Measurements from ENCODE around the gene ACTN2. TPM values are rescaled to one million over a fixed set of nuclear protein-coding genes. Genes with fewer than 3 reads are reported as not detected.

The ACTN2 gene
- total RNA-seq, 2 experiments from 2014 or later: 0.36 TPM; not detected in 1

DNA sequence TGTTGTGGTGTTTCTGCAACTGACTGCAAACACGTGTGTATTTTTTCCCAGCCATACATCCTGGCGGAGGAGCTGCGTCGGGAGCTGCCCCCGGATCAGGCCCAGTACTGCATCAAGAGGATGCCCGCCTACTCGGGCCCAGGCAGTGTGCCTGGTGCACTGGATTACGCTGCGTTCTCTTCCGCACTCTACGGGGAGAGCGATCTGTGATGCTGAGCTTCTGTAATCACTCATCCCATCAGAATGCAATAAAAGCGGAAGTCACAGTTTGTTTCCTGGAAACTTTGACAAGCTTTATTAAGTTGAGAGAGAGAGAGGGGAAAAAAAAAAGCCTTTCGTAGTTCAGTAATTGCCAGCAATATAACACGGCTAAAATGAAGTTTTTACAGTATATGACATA, 76.1 kb downstream of the ACTN2 start:
- peak; percentile 12 for DNase-seq
- Mint-ChIP-seq H3K36me3 (ENCODE audit: low read depth) (no peaks in the 10 kb centered on the region), H3K4me3 (no peak overlapping the region), H3K27me3 (ENCODE audit: low read depth) (no peaks in the 10 kb centered on the region), H3K27ac (no peak overlapping the region), H3K4me1 (ENCODE audit: low read depth) (no peaks in the 10 kb centered on the region), H3K9me3 (no peaks in the 10 kb centered on the region)
- CTCF ChIA-PET: interaction anchor here (0.7 to 1.0 kb wide), 2 partner anchors 8 to 43 kb away, joined by 3 to 4 read pairs; no protein-coding TSS in a partner anchor
- intact Hi-C loops (cut with micrococcal nuclease): no loop called here

DNA sequence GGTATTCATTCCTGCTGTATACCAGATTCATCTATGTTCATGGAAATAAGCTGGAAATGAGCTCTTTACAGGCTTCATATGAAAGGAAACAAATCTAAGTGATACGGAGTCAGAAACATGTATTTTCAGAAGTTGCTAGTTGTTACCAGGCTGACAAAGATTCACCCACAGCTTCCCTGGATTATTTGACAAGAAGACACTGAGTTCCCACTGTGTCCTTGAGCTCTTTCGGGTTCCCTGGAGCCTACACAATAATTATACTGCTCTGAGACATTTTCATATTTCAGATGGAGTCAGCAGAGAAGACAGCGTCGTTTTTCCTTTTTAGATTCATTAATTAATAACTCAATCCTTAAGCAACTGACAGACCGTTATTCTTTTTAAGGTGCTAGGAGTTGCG, 79.5 kb downstream of the ACTN2 start:
- intact Hi-C loops (cut with micrococcal nuclease): no loop called here
- Mint-ChIP-seq H3K4me1 (ENCODE audit: low read depth) (no peaks in the 10 kb centered on the region), H3K36me3 (ENCODE audit: low read depth) (no peaks in the 10 kb centered on the region), H3K4me3 (no peak overlapping the region), H3K9me3 (no peaks in the 10 kb centered on the region), H3K27me3 (ENCODE audit: low read depth) (peaks cover 10% of the 10 kb centered on the region), H3K27ac (no peak overlapping the region)
- CTCF ChIA-PET: interaction anchor here (1.0 to 1.3 kb wide), 2 partner anchors 13 to 621 kb away, joined by 3 read pairs; no protein-coding TSS in a partner anchor
- no peak for DNase-seq

DNA sequence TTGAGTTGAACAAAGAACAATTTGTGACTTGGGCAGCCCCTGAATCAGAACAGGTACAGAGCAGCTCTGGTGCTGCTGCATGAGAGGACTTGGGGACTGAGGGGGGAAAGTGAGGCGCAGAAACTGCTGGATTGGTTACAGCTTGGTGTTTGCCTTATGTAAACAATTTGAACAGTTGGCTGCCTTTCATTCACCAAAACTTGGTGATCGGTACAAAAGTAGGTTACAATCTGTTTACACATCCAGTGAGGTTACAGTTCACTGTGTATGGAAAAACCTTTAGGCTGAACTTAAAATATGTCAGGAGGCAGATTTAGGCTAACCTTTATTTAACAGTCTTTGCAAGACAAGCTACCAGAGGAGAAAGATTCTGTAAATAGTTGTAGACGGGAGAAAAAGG, 80.2 kb downstream of the ACTN2 start:
- intact Hi-C loops (cut with micrococcal nuclease): no loop called here
- Mint-ChIP-seq H3K27me3 (ENCODE audit: low read depth) (peaks cover 10% of the 10 kb centered on the region), H3K36me3 (ENCODE audit: low read depth) (no peaks in the 10 kb centered on the region), H3K27ac (no peak overlapping the region), H3K9me3 (no peaks in the 10 kb centered on the region), H3K4me3 (no peak overlapping the region), H3K4me1 (ENCODE audit: low read depth) (no peaks in the 10 kb centered on the region)
- CTCF ChIA-PET: interaction anchor here (1.3 kb wide), 1 partner anchor 13 kb away, joined by 3 read pairs; no protein-coding TSS in a partner anchor
- DNase-seq: no peak

DNA sequence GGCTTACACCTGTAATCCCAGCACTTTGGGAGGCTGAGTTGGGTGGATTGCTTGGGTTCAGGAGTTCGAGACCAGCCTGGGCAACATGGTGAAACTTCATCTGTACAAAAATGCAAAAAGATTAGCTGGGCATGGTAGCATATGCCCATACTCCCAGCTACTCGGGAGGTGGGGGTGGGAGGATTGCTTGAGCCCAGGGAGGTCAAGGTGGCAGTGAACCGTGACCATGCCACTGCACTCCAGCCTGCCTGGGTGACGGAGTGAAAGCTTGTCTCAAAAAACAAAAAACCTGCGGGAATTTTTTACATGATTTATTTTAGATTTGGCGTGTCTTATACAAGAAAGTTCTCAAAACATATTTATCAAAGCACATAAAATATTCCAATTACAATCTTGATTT, 81.0 kb downstream of the ACTN2 start:
- Mint-ChIP-seq H3K27ac (no peak overlapping the region), H3K36me3 (ENCODE audit: low read depth) (no peaks in the 10 kb centered on the region), H3K9me3 (no peaks in the 10 kb centered on the region), H3K27me3 (ENCODE audit: low read depth) (peaks cover 10% of the 10 kb centered on the region), H3K4me1 (ENCODE audit: low read depth) (no peaks in the 10 kb centered on the region), H3K4me3 (no peak overlapping the region)
- intact Hi-C loops (cut with micrococcal nuclease): no loop called here
- CTCF ChIA-PET: interaction anchor here (0.6 to 1.7 kb wide), 2 partner anchors 8 to 129 kb away, joined by 3 to 6 read pairs; no protein-coding TSS in a partner anchor
- DNase-seq: no peak

DNA sequence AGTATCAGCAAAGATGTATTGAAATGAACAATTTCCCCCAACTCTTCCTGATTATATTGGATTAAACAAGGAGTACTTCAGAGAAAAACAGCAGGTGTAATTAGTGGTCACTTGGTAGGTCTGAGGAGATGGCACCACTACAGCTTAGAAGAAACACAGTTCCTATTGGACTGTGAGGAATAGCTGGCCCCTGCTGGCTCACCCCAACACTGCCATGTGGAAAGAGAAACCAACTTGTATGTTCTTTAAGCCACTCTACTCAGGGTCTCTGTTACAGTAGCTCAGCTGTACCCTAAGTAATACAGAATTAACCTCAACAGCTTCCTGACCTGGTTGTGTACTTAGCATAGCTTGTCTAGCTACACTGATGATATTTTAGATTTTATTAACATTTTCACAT, 82.3 kb downstream of the ACTN2 start:
- DNase-seq: no peak
- H3K27ac Mint-ChIP-seq: no peak overlapping the region
- no peaks in the 10 kb centered on the region for H3K36me3 Mint-ChIP-seq (ENCODE audit: low read depth)
- H3K4me1 Mint-ChIP-seq (ENCODE audit: low read depth): no peaks in the 10 kb centered on the region
- no peak overlapping the region for H3K4me3 Mint-ChIP-seq
- no peaks in the 10 kb centered on the region for H3K9me3 Mint-ChIP-seq
- H3K27me3 Mint-ChIP-seq (ENCODE audit: low read depth): peaks cover 10% of the 10 kb centered on the region
- intact Hi-C loops (cut with micrococcal nuclease): no loop called here
- CTCF ChIA-PET: interaction anchor here (0.6 to 1.7 kb wide), 5 partner anchors 9 to 160 kb away, joined by 3 to 6 read pairs (median 3); no protein-coding TSS in a partner anchor

DNA sequence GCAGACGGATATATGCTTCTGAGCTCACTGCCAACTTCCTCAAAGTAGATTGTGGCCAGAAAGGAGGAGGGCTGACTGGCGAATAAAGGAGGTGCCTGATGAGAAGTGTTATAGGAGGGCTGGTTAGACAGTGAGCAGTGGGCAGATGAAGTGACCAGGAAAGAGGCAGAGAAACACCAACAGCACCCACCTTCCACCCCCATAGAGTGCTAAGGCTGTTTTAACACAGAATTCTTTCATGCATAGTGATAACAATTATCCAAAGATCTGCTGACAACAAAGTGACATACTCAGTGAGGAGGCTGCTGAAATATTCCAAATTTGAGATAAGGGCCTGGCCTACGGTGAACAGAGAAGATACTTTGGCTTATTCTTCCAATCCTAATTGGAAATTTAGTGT, 87.6 kb downstream of the ACTN2 start:
- no peak overlapping the region for H3K27ac Mint-ChIP-seq
- H3K9me3 Mint-ChIP-seq: peaks cover 6% of the 10 kb centered on the region
- no peak overlapping the region for H3K4me3 Mint-ChIP-seq
- H3K36me3 Mint-ChIP-seq (ENCODE audit: low read depth): no peaks in the 10 kb centered on the region
- CTCF ChIA-PET: no interaction called here
- peaks cover 24% of the 10 kb centered on the region for H3K27me3 Mint-ChIP-seq (ENCODE audit: low read depth)
- no peaks in the 10 kb centered on the region for H3K4me1 Mint-ChIP-seq (ENCODE audit: low read depth)
- DNase-seq: no peak
- intact Hi-C loops (cut with micrococcal nuclease): no loop called here

DNA sequence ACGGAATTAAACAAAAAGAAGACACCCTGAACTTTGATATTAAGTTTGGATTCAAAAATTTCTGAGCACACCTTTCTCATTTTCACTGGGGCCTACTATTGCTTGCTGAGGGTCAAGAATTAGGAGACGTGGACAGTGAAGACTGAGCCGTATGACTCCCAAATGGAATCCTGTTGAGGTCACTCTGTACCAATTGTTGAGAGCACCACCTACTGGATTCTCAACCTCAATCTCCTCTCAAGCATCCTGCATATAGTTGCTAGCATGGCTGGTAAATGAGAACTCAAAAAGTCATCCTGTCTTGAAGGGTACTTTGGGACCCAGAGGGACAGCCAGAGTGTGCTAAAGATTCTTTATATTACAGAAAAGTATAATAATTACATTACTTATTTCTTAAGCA, 88.6 kb downstream of the ACTN2 start:
- Mint-ChIP-seq H3K27ac (no peak overlapping the region), H3K4me3 (no peak overlapping the region), H3K4me1 (ENCODE audit: low read depth) (no peaks in the 10 kb centered on the region), H3K27me3 (ENCODE audit: low read depth) (peaks cover 23% of the 10 kb centered on the region), H3K9me3 (peaks cover 11% of the 10 kb centered on the region), H3K36me3 (ENCODE audit: low read depth) (peaks cover 4% of the 10 kb centered on the region)
- intact Hi-C loops (cut with micrococcal nuclease): no loop called here
- CTCF ChIA-PET: no interaction called here
- no peak for DNase-seq

DNA sequence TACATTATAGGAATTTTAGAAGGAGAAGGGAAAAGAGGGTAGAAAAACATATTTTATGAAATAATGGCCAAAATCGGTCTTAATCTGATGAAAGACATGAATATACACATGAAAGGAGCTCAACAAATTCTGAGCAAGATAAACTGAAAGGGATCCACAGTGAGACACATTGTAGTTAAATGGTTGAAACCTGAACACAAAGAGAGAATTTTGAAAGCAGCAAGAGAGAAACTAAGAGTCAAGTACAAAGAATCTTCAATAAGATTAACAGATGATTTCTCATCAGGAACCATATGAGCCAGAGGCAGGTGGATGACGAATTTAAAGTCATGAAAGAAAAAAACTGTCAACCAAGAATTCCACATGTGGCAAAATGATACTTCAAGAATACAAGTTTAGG, 93.0 kb downstream of the ACTN2 start:
- intact Hi-C loops (cut with micrococcal nuclease): no loop called here
- DNase-seq: no peak
- Mint-ChIP-seq H3K36me3 (ENCODE audit: low read depth) (peaks cover 4% of the 10 kb centered on the region), H3K4me3 (no peak overlapping the region), H3K4me1 (ENCODE audit: low read depth) (no peaks in the 10 kb centered on the region), H3K27ac (no peak overlapping the region), H3K27me3 (ENCODE audit: low read depth) (peaks cover 23% of the 10 kb centered on the region), H3K9me3 (peaks cover 11% of the 10 kb centered on the region)
- CTCF ChIA-PET: no interaction called here

DNA sequence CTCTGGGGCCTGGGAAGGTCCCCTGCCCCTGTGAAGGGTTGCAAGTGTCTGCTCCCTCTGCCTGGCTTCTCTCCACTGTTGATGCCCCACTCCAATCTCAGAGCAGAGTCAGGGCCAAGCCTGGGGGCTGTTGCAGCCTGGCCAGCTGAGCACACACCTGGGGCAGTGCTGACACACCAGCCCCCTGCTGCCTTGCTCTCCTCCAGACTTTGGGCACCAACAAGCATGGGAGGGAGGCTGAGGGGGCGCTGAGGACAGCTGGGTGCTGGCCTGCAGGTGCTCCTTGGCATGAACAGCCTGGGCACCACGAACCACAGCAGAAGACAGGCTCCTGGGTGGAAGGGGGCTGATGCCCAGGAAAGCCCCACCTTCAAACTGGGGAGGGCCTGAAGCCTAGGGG, 99.2 kb downstream of the ACTN2 start:
- H3K27me3 Mint-ChIP-seq (ENCODE audit: low read depth): peaks cover 4% of the 10 kb centered on the region
- CTCF ChIA-PET: interaction anchor here (1.6 kb wide), 1 partner anchor 26 kb away, joined by 5 read pairs; no protein-coding TSS in a partner anchor
- no peak overlapping the region for H3K27ac Mint-ChIP-seq
- H3K4me1 Mint-ChIP-seq (ENCODE audit: low read depth): no peaks in the 10 kb centered on the region
- H3K9me3 Mint-ChIP-seq: no peaks in the 10 kb centered on the region
- no peaks in the 10 kb centered on the region for H3K36me3 Mint-ChIP-seq (ENCODE audit: low read depth)
- intact Hi-C loops (cut with micrococcal nuclease): no loop called here
- H3K4me3 Mint-ChIP-seq: no peak overlapping the region
- no peak for DNase-seq

DNA sequence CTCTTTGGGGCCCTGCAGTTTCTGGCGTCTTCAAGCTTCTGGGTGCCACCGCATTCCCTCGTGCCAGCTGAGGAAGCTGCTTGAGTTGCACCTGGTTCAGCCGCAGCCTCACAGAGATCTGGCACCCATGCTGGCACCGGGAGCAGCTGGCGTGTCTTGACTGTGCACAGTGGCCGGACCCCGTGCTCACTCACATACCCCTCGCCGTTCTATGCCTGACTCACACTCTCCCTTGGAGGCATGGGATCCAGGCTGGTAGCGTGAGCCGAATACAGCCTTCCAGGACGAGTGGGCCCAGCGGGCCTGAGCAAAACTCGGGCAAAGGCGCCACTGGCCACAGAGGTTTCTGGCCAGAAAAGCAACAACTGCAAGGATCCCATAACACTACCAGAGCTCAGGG, 100.2 kb downstream of the ACTN2 start:
- DNase-seq: no peak
- intact Hi-C loops (cut with micrococcal nuclease): no loop called here
- no peaks in the 10 kb centered on the region for H3K4me1 Mint-ChIP-seq (ENCODE audit: low read depth)
- H3K36me3 Mint-ChIP-seq (ENCODE audit: low read depth): no peaks in the 10 kb centered on the region
- CTCF ChIA-PET: interaction anchor here (0.8 to 2.0 kb wide), 2 partner anchors 13 to 27 kb away, joined by 3 to 7 read pairs; no protein-coding TSS in a partner anchor
- no peak overlapping the region for H3K27ac Mint-ChIP-seq
- peaks cover 2% of the 10 kb centered on the region for H3K27me3 Mint-ChIP-seq (ENCODE audit: low read depth)
- no peak overlapping the region for H3K4me3 Mint-ChIP-seq
- no peaks in the 10 kb centered on the region for H3K9me3 Mint-ChIP-seq

DNA sequence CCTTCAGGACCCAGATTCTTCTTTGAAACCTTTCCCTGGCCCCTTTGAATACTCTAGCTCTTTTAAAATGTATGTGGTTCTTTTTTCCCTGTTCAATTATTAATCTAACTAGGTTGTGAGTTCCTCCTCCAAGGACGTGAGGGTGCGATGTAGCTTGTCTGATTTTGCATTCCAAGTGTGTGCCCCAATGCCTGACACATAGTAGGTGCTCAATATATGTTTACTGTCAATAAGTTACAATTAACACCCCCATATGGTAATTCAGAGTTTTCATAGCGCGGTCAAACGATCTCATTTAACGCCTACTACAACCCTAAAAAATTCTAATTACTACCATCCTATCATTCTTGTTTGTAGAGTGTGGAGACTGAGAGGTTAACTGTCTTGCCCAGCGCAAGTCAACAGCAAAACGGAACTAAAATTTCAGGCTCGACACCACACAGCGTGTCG, 108.3 kb downstream of the ACTN2 start:
- peak overlapping the region; percentile 86 for H3K27ac Mint-ChIP-seq
- no peaks in the 10 kb centered on the region for H3K9me3 Mint-ChIP-seq
- peaks cover 21% of the 10 kb centered on the region for H3K4me1 Mint-ChIP-seq (ENCODE audit: low read depth)
- no peaks in the 10 kb centered on the region for H3K36me3 Mint-ChIP-seq (ENCODE audit: low read depth)
- H3K4me3 Mint-ChIP-seq: peak overlapping the region; percentile 80
- intact Hi-C loops (cut with micrococcal nuclease): loop anchor here (1.0 to 10.0 kb wide), 10 partner anchors 35 to 1630 kb away; partner anchors contain the start of genes ACTN2, B3GALNT2, HEATR1 and LYST
- CTCF ChIA-PET: interaction anchor here (1.4 to 1.9 kb wide), 2 partner anchors 35 to 75 kb away, joined by 7 to 12 read pairs; no protein-coding TSS in a partner anchor
- DNase-seq: no peak
- H3K27me3 Mint-ChIP-seq (ENCODE audit: low read depth): no peaks in the 10 kb centered on the region

DNA sequence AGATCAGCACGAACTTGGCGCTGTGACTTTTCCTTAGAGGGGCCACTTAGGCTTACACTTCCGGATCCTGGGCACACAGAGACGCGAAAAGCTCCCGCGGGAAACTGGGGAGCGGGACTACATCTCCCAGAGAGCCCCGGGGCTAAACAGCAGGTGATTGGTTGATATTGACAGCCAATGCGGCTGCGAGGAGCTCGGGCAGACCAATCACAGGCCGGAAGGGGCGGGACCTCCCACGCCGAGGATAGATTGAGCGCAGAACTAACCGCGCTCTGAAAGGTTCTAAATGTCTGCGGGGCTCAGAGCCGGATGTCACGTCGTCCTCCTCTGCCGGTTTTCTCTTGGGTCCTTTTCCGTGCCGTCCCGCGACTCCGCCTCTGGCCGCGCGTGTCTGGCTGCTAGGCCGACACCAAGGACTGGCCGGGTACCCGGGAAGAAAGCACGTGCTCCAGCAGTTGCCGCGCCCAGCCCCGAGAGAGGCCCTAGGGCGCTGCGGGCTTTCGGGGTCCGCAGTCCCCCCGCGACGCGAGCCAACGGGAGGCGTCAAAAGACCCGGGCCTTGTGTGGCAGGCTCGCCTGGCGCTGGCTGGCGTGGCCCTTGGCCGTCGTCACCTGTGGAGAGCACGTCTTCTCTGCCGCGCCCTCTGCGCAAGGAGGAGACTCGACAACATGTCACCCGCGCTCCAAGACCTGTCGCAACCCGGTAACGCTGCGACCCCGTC, 108.9 kb downstream of the ACTN2 start, which contains the start of gene MTR:
MTR (plus strand) TSS at position 258 of the 722 bp plus-strand sequence; CDS start at position 670, 412 bp downstream.
- Mint-ChIP-seq H3K27me3 (ENCODE audit: low read depth) (no peaks in the 10 kb centered on the region), H3K9me3 (no peaks in the 10 kb centered on the region), H3K27ac (peak within 1 kb of the TSS; percentile 86), H3K36me3 (ENCODE audit: low read depth) (no peaks in the 10 kb centered on the region), H3K4me1 (ENCODE audit: low read depth) (peaks cover 27% of the 10 kb centered on the region), H3K4me3 (peak within 1 kb of the TSS; percentile 80)
- intact Hi-C loops (cut with micrococcal nuclease): loop anchor here (1.0 to 10.0 kb wide), 10 partner anchors 36 to 1630 kb away; partner anchors contain the start of genes ACTN2, B3GALNT2, HEATR1 and LYST
- DNase-seq: peak; percentile 98
- CTCF ChIA-PET: interaction anchor here (1.4 to 1.9 kb wide), 2 partner anchors 36 to 74 kb away, joined by 7 to 12 read pairs; no protein-coding TSS in a partner anchor

Data from activated naive CD4-positive, alpha-beta T cell treated with anti-CD3 and anti-CD28 coated beads for 36 hours (primary cell).